Pancreas (tissue), 10 donors: ENCODE data around the gene POSTN. TPM values are rescaled to one million over a fixed set of nuclear protein-coding genes. Genes with fewer than 3 reads are reported as not detected.

Experiments
- ATAC-seq, 4 donors: fragments of 200-7000 bp; cut with Tn5 transposase; one replicate each; pipeline versions ENCODE4 v1.8.0 to v1.9.1; 2020; ENCODE audit warnings: mild to moderate bottlenecking in 4 of 4, moderate library complexity in 4 of 4
- DNase-seq, 6 donors: peaks; one replicate each; pipeline ENCODE4 v3.0.0-alpha.2; 2020
- FAIRE-seq: peaks from 2 replicates; lab custom pipeline; 2012; peaks lifted over from hg19 to GRCh38; lab: Jason Lieb, UNC
- H3K27ac ChIP-seq, 4 donors: fragments of 200-600 bp; sonication (generic); 1 replicate in 3 of 4; 2 replicates in 1 of 4; pipeline versions ENCODE4 v1.5.0 to v1.8.0; 2020
- H3K27me3 ChIP-seq, 4 donors: fragments of 200-600 bp; one replicate each; pipeline ENCODE4 v1.8.0; 2021
- H3K36me3 ChIP-seq, 3 donors: fragments of 200-600 bp; sonication (generic) in 1 of 3; one replicate each; pipeline versions ENCODE4 v1.5.0 to v1.8.0; 2020 to 2021
- H3K4me1 ChIP-seq, 3 donors: fragments of 200-600 bp; one replicate each; pipeline ENCODE4 v1.8.0; 2021
- H3K4me3 ChIP-seq, 4 donors: fragments of 200-600 bp; sonication (generic) in 2 of 4; one replicate each; pipeline versions ENCODE4 v1.5.0 to v1.8.0; 2020 to 2021
- H3K9me3 ChIP-seq, 4 donors: fragments of 200-600 bp; one replicate each; pipeline ENCODE4 v1.8.0; 2021
- WGBS, 2 donors: extraction: QIAGEN DNeasy Blood & Tissue Kit; methylation state at CpG; one replicate each; pipeline ENCODE4 v1.1.7; 2013; 5-methylcytosine and 5-hydroxymethylcytosine counted together
- intact Hi-C, 3 donors: fragments of 100-400 bp; cut with DNase I; formaldehyde crosslinking; loops; one replicate each; pipeline versions ENCODE4 v1.11.1 to v1.14.2; 2022
- polyA plus RNA-seq, 2 donors: library from polyadenylated mRNA; stranded (reverse); fragments of 200-250 nt; gene quantifications; one replicate each; pipeline ENCODE4 v1.2.3, GENCODE V29; 2013
- total RNA-seq, 6 donors: library from RNA; stranded (reverse); fragmentation: NEBNext Ultra II Directional in 4 of 6; extraction: Animal tissue kit (Norgen Biotek cat#: 25700) in 4 of 6; gene quantifications; one replicate each; pipeline versions ENCODE4 v1.2.1 to v1.2.4, GENCODE V29; 2021 to 2023
- TF ChIP-seq, protein P1 (sequence below), 4 donors: fragments of 200-600 bp; sonication (generic) in 3 of 4; IDR thresholded peaks; one replicate each; pipeline versions ENCODE4 v1.5.0 to v1.8.0; 2021; ENCODE audit warnings: antibody characterized with exemption in 4 of 4
- donor health status: healthy with polysubstance abuse.
- donor health status: DM: no; HTN: no; CAD: no; lungs with moderate emphysema.
- donor health status: DM: no; HTN: no; CAD: no.
- donor health status: control.
- donor health status: control.
- donor health status: Bipolar disorder and iron deficiency.
- donor health status: DM: yes; HTN: yes; CAD: no.
- donor health status: DM: no; HTN: no; CAD: no.
- donor health status: DM: no; HTN: no; CAD: no.
- donor health status: DM: yes; HTN: yes; CAD: no.

The POSTN gene, protein sequence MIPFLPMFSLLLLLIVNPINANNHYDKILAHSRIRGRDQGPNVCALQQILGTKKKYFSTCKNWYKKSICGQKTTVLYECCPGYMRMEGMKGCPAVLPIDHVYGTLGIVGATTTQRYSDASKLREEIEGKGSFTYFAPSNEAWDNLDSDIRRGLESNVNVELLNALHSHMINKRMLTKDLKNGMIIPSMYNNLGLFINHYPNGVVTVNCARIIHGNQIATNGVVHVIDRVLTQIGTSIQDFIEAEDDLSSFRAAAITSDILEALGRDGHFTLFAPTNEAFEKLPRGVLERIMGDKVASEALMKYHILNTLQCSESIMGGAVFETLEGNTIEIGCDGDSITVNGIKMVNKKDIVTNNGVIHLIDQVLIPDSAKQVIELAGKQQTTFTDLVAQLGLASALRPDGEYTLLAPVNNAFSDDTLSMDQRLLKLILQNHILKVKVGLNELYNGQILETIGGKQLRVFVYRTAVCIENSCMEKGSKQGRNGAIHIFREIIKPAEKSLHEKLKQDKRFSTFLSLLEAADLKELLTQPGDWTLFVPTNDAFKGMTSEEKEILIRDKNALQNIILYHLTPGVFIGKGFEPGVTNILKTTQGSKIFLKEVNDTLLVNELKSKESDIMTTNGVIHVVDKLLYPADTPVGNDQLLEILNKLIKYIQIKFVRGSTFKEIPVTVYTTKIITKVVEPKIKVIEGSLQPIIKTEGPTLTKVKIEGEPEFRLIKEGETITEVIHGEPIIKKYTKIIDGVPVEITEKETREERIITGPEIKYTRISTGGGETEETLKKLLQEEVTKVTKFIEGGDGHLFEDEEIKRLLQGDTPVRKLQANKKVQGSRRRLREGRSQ
- 10 to 100 TPM in 1 of 6 donors, 1 to 10 TPM in 3, under 1 TPM in 2; 0.24 to 41.6 (median 2.4) TPM for total RNA-seq
- polyA plus RNA-seq = 1 to 10 TPM in 1 of 2 donors, under 1 TPM in 1; 0.75 to 7.3 TPM

DNA sequence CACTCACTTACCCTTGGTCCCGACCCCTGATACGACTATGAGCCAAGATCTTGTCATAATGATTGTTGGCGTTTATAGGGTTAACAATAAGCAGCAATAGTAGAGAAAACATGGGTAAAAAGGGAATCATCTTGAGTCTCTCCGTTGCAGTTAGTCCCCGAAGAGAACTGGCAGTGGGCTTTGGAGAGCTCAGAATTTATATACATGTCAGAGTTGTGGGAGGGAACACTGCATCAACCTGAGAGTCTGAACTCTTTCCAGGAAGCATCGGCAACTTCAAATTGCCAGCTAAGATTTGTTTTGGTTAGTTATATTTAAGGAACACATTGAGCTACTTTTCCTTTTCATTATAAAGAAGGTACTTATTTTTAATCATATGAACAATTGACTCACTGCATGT lies at the start of gene POSTN:
TSS of gene POSTN (minus strand) at position 172 of the 400 bp plus-strand sequence. CDS start at position 130, 42 bp downstream.
- Histone ChIP-seq H3K4me1 (no peaks in the 10 kb centered on the region), H3K27me3 (peaks cover 0 to under 1% (median 0%) of the 10 kb centered on the region in 4 donors), H3K36me3 (no peaks in the 10 kb centered on the region), H3K9me3 (no peaks in the 10 kb centered on the region), H3K4me3 (no peak within 1 kb of the TSS), H3K27ac (no peak within 1 kb of the TSS)
- ATAC-seq (no peak), FAIRE-seq (no peak), DNase-seq (no peak)
- WGBS, 2 donors = 29 to 32% methylated on average over 6 of the region's 6 CpGs
- TF ChIP-seq, protein P1, sequence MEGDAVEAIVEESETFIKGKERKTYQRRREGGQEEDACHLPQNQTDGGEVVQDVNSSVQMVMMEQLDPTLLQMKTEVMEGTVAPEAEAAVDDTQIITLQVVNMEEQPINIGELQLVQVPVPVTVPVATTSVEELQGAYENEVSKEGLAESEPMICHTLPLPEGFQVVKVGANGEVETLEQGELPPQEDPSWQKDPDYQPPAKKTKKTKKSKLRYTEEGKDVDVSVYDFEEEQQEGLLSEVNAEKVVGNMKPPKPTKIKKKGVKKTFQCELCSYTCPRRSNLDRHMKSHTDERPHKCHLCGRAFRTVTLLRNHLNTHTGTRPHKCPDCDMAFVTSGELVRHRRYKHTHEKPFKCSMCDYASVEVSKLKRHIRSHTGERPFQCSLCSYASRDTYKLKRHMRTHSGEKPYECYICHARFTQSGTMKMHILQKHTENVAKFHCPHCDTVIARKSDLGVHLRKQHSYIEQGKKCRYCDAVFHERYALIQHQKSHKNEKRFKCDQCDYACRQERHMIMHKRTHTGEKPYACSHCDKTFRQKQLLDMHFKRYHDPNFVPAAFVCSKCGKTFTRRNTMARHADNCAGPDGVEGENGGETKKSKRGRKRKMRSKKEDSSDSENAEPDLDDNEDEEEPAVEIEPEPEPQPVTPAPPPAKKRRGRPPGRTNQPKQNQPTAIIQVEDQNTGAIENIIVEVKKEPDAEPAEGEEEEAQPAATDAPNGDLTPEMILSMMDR (IDR thresholded peaks at IDR 0.05) = no peak
- intact Hi-C loops = no loop called here

DNA sequence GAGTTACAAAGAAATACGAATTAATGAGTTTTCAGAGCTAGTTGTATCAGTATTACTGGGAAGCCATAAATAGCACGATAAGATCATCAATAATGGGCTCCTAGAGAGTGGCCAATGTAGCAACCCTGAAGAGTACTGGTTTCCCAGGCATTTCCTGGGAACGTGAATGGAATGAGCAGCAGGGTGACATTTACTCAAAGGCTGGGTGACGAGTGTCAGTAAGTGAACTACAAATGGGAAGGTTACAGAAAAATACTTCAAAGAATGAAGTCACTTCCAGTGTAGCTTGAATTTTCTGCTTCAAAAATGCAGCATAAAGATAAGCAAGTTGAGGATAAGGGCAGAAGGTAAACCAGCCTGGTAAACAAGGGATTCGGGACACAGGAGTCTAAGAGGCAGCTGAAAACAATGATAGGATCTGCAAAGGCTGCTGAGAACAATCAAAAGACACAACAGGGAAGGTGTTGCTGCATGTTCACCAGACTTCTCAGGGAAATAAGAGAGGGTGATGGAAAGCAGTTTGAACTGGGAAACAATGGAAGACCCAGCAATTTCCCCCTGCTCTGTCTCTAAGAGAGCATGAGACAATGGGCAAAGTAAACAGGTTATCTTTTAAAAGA lies 48.6 kb upstream of the POSTN start:
- FAIRE-seq (no peak), ATAC-seq (peak in 2 of 4 donors; percentile 44 to 76), DNase-seq (no peak)
- H3K4me1 ChIP-seq = no peaks in the 10 kb centered on the region
- no peaks in the 10 kb centered on the region for H3K27me3 ChIP-seq
- TF ChIP-seq, protein P1 (IDR thresholded peaks at IDR 0.05) = no peak
- intact Hi-C loops = no loop called here
- H3K4me3 ChIP-seq = no peak overlapping the region
- no peaks in the 10 kb centered on the region for H3K36me3 ChIP-seq
- no peaks in the 10 kb centered on the region for H3K9me3 ChIP-seq
- WGBS, 2 donors = 19 to 22% methylated on average over 5 of the region's 5 CpGs
- no peak overlapping the region for H3K27ac ChIP-seq

DNA sequence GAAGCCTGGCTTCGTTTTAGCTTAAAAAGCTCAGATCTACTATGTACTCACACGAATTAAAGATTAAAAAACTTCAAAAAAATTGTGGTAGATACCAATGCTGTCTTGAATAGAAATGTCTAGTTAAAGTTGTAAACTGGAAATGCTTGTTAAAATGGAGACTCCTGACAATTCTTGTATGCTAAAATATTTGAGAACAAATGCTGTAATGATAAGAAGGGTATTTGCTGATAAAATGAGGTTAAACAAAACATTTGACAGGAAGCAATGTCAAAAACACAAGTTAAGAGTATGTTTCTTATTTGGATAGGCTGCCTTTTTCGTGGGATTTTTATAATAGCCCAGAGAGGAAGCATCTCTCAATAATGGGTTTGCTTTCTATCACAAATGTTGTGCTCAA lies 48.0 kb upstream of the POSTN start:
- TF ChIP-seq, protein P1 (IDR thresholded peaks at IDR 0.05) = no peak
- 31 to 41% methylated on average over 3 of the region's 3 CpGs for WGBS, 2 donors

DNA sequence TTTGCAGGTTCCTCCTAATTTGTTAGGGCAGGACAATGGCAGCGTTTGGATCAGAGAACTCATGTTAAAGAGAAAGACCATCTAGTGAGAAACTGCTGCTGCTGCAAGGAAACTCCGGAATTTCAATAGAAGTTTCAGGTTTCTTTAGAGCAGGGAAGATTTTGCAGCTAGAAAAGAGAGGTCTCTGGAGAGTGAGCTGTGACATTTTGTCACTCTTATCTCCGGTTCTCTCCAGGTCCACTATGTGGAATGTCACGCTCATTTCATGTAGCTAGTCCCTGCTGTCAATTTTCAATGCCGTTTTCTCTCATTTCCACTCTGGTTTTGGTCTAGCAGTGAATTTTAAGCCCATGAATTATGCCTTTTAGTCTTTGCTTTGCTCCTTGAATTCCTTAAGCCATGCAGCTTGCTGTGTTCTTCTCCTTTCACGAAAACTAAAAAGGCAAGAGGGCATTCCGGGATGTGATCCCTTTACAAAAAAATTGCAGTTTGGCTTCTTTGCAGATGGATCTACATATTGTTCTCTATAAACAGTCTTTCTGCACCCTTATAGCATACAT lies 46.7 kb upstream of the POSTN start:
- H3K27me3 ChIP-seq = no peaks in the 10 kb centered on the region
- FAIRE-seq (no peak), DNase-seq (no peak), ATAC-seq (no peak)
- H3K36me3 ChIP-seq = no peaks in the 10 kb centered on the region
- no peak overlapping the region for H3K27ac ChIP-seq
- H3K9me3 ChIP-seq = no peaks in the 10 kb centered on the region
- WGBS, 2 donors = 46 to 50% methylated on average over 7 of the region's 7 CpGs
- no peaks in the 10 kb centered on the region for H3K4me1 ChIP-seq
- intact Hi-C loops = no loop called here
- H3K4me3 ChIP-seq = no peak overlapping the region
- TF ChIP-seq, protein P1 (IDR thresholded peaks at IDR 0.05) = no peak

More for the DNA sequence above, 48.0 kb upstream of the POSTN start:
- ATAC-seq (no peak), DNase-seq (no peak), FAIRE-seq (no peak)
- Histone ChIP-seq H3K27ac (no peak overlapping the region), H3K4me3 (no peak overlapping the region), H3K36me3 (no peaks in the 10 kb centered on the region), H3K9me3 (no peaks in the 10 kb centered on the region), H3K27me3 (no peaks in the 10 kb centered on the region), H3K4me1 (no peaks in the 10 kb centered on the region)
- intact Hi-C loops = no loop called here
